Measurements from ENCODE around the gene ITGAL.
"Not testable (repeated sequence)": the region's sequence is repeated elsewhere in the genome, so short reads cannot be mapped to it uniquely, and the experiment has no call there.

The ITGAL gene

GRCh38 chr16:30526823-30527634 lies 54.5 kb downstream of the ITGAL start:
- peak; percentile 89 for DNase-seq

DNA sequence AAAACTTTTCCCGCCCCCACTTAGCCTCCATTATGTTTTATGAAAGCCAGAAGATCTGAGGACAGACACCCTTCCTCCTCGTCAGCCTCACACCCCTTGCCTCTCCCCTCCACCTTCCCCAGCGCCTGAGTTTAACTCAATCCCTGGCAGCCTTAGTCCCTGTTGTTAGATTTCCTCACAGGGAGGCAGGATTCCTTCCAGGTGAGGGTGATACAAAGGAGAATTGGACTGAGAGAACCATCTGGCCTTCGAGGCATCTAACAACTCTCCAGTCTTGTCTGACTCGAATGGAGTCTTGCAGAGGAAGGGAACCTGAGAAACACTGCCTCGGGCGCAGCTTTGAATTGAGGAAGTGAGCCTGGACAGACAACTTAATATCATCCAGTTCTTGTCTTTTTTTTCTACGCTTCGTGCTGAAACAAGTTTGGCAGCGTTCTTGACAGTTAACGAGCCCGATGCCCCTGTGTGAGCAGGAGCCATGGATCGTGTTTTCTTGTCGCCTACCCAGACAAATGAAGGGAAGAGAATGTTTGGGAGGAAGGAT lies 55.2 kb downstream of the ITGAL start:
- DNase-seq: no peak

GRCh38 chr16:30528799-30529457 lies 56.4 kb downstream of the ITGAL start:
- no peak for DNase-seq

GRCh38 chr16:30530163-30531037 lies 57.9 kb downstream of the ITGAL start:
- no peak for DNase-seq

- no peak for DNase-seq
Measured at GRCh38 chr16:30532285-30533145, 60.0 kb downstream of the ITGAL start.

DNA sequence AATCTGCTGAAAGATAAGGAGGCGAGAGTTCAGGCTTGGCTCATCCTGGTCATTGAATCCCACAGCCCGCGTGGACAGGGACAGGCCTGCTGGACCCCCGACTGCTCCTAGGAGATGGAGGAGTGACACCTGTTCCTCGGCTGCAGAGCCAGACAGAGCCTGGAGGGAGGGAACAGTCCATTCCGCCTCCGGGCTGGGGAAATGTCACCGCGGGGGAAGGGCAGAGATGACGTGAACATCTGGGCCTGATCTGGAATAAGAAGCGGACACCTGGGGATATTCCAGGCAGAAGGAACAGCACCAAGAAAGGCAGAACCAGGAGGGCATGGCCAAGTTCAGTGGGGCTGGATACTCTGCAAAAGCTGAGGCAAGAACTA lies 60.6 kb downstream of the ITGAL start:
- DNase-seq: no peak

DNA sequence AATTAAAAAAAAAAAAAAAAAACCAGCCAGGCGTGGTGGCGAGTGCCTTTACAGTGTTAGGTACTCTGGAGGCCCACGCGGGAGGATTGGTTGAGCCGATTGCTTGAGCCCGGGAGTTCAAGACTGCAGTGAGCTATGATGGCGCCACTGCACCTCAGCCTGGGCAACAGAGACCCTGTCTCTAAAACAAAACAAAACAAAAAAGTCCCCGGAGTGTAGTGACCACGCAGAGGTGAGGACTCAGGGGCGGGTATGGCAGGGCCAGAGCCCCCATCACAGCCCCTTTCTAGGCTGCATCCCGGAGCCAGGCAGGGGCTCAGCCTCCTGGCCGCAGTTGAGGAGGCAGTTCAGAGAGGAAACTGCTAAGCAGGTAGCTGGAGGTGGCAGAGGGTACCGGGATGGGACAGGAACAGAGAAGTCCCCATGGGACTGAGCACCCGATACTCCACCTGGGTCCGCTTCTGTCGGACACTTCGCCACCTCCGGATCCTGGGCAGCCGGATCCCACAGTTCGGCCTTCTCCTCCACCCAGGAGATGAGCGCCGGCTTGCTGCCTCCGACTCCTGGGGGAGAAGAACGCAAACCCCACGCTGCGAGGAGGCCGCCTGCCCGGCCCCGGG lies 61.3 kb downstream of the ITGAL start:
- DNase-seq: no peak

GRCh38 chr16:30534368-30535105 lies 62.0 kb downstream of the ITGAL start, which contains the start of gene ZNF747:
Gene ZNF747 (minus strand): TSS chr16:30534858. CDS start chr16:30534679, 179 bp downstream.
- peak; percentile 46 for DNase-seq

DNA sequence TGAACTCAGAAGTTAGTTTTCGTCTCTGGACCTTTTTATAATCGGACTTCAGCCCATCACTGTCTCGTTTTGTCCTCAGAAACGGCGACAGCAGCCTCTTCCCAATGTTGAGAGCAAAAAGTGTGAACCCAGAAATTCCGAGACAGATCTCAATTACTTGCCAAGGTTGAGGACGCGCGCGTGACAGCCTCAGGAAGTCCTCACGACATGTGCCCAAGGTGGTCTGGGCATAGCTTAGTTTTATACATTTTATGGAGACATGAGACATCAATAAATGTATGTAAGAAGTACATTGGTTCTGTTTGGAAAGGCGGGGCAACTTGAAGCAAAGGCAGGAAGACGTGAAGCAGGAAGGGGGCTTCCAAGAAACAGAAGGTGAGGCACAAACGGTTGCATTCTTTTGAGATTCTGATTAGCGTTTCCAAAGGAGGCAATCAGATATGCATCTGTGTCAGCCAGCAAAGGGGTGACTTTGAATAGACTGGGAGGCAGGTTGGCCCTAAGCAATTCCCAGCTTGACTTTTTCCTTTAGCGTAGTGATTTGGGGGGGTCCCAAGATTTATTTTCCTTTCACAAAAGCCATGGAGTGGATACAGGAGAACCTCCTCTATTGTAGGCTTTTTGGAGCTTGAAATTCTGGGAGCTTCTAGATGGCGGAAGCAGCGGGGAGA lies 62.7 kb downstream of the ITGAL start:
- DNase-seq: peak; percentile 46

- DNase-seq: no peak
Measured at GRCh38 chr16:30535777-30536190, 63.2 kb downstream of the ITGAL start.

DNA sequence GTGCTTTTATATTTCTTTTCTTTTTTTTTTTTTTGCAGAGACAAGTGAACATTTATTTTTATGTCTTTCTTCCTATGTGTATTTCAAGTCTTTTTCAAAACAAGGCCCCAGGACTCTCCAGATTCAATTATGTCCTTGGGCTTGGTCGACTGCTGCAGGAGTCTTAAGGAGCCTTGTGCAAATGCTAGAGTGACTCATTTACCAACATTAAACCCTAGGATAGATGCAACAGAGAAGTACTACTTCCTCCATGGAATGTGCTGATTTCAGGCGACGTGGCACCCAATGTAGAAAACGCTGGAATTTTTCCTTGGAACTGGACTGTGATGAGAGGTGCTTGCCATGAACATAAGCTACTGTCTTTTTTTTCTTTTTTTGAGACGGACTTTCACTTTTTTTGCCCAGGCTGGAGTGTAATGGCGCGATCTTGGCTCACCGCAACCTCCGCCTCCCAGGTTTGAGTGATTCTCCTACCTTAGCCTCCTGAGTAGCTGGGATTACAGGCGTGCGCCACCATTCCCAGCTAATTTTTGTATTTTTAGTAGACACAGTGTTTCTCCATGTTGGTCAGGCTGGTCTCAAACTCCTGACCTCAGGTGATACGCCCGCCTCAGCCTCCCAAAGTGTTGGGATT lies 64.0 kb downstream of the ITGAL start:
- not testable (repeated sequence) for DNase-seq

DNA sequence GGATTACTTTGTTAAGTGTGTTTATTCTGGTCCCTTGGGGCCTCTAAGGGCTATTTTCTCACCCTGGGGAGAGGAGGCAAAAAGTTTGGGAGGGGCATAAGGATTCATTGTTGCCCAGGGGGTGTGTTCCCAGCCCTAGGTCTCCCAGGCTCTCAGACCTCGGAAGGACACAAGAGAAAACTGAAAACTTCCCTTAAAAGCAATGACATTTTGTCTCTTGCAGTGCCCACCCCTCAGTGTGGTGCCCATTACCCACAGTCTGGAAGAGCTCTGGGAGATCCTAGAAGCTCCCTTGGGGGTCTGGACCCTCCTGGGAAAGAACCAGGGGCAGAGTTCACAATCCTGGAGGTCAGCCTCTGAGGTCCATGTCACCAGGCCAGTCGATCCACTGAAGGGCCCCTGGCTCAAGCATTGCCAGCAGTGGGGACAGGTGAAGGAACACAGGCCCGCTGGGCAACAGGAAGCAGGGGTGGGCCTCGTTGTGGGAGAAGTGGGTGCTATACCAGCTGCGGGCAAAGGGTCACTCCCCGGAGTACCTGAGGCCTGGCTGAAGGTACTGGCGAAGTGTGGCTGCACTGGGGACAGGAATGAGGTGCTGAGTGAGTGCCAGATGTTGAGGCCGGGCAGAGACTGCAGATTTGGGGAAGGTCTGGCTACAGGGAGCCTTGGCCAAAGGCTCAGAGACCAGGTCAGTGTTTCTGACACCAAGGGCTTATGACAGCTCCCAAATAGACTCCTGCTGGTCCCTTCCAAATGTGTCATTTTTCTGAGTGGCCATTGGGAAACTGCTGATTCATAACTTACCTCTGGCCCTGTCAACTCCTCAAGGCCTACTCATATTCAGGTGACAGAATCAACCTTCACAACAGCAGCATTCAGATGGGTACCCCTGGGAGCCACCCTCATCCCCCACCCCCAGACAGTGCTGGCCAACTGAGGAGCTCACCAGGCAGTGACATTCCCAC lies 66.7 kb downstream of the ITGAL start:
- no peak for DNase-seq

- DNase-seq: not testable (repeated sequence)
Measured at GRCh38 chr16:30539986-30540526, 67.5 kb downstream of the ITGAL start.

- DNase-seq: not testable (repeated sequence)
Measured at GRCh38 chr16:30540916-30541464, 68.4 kb downstream of the ITGAL start.

DNA sequence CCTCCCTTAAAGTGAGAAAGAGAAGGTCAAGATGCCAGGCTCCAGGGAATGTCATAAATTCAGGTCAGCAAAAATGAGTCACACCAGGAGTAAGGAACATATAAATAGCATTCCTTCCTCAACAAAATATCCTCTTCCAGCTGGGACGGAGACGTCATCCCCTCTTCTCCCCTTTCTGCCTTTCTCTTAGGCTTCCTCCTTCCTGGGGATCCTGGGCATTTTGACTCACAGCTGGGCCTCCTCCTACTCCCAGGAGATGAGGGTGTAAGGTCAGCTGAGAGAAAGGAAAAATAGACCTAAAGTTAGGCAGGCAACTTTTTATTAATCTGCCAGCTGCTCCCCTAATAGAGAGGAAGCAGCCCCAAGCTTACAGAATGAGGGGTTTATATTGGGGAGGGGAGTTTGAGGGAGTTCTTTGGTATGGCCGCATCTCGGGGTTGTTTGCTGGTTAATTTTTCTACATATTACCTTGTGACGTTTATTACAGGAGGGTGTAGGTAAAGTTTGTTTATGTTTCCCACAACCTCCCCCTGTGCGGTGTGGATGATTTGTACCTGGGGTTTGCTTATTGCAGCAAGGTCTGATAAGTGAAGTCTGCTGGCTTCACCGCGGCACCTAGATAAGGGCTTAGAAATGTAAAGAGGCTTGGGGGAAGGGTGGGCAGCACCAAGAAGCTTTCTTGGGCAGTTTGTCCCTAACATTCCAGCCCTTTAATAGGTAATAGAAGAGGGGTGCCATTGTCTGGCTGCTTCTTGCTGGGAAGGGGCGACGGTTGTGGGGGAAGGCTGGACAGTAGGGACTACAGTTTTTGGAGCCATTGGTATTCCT lies 69.2 kb downstream of the ITGAL start:
- DNase-seq: no peak

- DNase-seq: no peak
Measured at GRCh38 chr16:30543067-30543466, 70.5 kb downstream of the ITGAL start.

- no peak for DNase-seq
Measured at GRCh38 chr16:30546115-30546514, 73.6 kb downstream of the ITGAL start.

Measured in NCI-H2029 treated with DMSO at 0.1 percent for 48 hours (cell line).